HepG2 (cell line): Measurements from ENCODE around the gene EPHB4. TPM values are rescaled to one million over a fixed set of nuclear protein-coding genes. Genes with fewer than 3 reads are reported as not detected.

Experiments used
- ATAC-seq: fragments of 200-7000 bp; cut with Tn5 transposase; 3 replicates; pipeline ENCODE4 v1.9.1; 2020; ENCODE audit warnings: mild to moderate bottlenecking, moderate library complexity
- BruUV-seq: library from RNA; stranded (reverse); fragments of 400-500 nt; replicated peaks from 2 replicates; lab custom pipeline; 2021; lab: Mats Ljungman, UMichigan
- CTCF ChIA-PET: fragments of 300-600 bp; formaldehyde crosslinking; extraction: SDS; loops from one replicate; lab custom pipeline; 2021; ENCODE audit warnings: low total read pairs, inconsistent platforms, low intra/inter-chr PET ratio; lab: Yijun Ruan, JAX
- POLR2A ChIA-PET: fragments of 350-600 bp; sonication (Branson Sonifier 250); formaldehyde crosslinking; loops from one replicate; lab custom pipeline; 2020; ENCODE audit warnings: antibody characterized with exemption, inconsistent platforms; lab: Yijun Ruan, JAX
- DNase-seq: peaks from one replicate; pipeline ENCODE4 v3.0.0-alpha.2; 2015; ENCODE audit warnings: low spot score
- FAIRE-seq: peaks from 3 replicates; lab custom pipeline; 2011; peaks lifted over from hg19 to GRCh38; lab: Jason Lieb, UNC
- H2AFZ ChIP-seq: one replicate; pipeline ENCODE4 v1.6.1; 2011; ENCODE audit warnings: low read length, inconsistent platforms
- H3K27ac ChIP-seq: fragments of 300-600 bp; 3 replicates; pipeline ENCODE4 v1.8.0; 2011; ENCODE audit warnings: mixed run types, mild to moderate bottlenecking, mixed read lengths, low read length, inconsistent platforms; ENCODE audit not compliant: insufficient read depth; ENCODE audit errors: extremely low read length
- H3K27me3 ChIP-seq, 2 experiments: fragments of 200-600 bp in 1 of 2; 2 replicates in 1 of 2; 3 replicates in 1 of 2; pipeline versions ENCODE4 v1.6.0 to v1.8.0; 2011; ENCODE audit warnings: low read length in 2 of 2, mild to moderate bottlenecking in 2 of 2, moderate library complexity in 2 of 2, inconsistent platforms in 1 of 2; ENCODE audit not compliant: insufficient read depth in 2 of 2, control insufficient read depth in 1 of 2
- H3K36me3 ChIP-seq, 2 experiments: fragments of 200-600 bp in 1 of 2; replicated peaks in 1 of 2; 2 replicates in 1 of 2; 3 replicates in 1 of 2; pipeline versions ENCODE4 v1.5.1 to v1.8.0; 2011; ENCODE audit warnings: low read length in 2 of 2, inconsistent platforms in 1 of 2; ENCODE audit not compliant: insufficient read depth in 2 of 2, control insufficient read depth in 1 of 2
- H3K4me1 ChIP-seq: 2 replicates; pipeline ENCODE4 v1.5.1; 2012; ENCODE audit warnings: low read length, inconsistent platforms; ENCODE audit not compliant: insufficient read depth
- H3K4me2 ChIP-seq: 2 replicates; pipeline ENCODE4 v1.6.0; 2011; ENCODE audit warnings: low read depth, low read length, inconsistent platforms
- H3K4me3 ChIP-seq, 3 experiments: fragments of 200-600 bp in 1 of 3; sonication (generic), shearing (Covaris generic) in 1 of 3; replicated peaks in 1 of 3; 2 replicates each; pipeline ENCODE4 v1.5.1; 2011 to 2016; ENCODE audit warnings: low read length in 3 of 3, inconsistent platforms in 2 of 3, low read depth in 2 of 3, mild to moderate bottlenecking in 2 of 3, control low read depth in 1 of 3, mixed read lengths in 1 of 3; ENCODE audit not compliant: insufficient read depth in 1 of 3
- H3K79me2 ChIP-seq: one replicate; pipeline ENCODE4 v1.6.1; 2011; ENCODE audit warnings: low read length, inconsistent platforms; ENCODE audit not compliant: insufficient read depth
- H3K9ac ChIP-seq: 2 replicates; pipeline ENCODE4 v1.6.0; 2011; ENCODE audit warnings: mild to moderate bottlenecking, low read depth, low read length, inconsistent platforms; ENCODE audit not compliant: insufficient read depth
- H3K9me3 ChIP-seq: 2 replicates; pipeline ENCODE4 v1.5.1; 2012; ENCODE audit warnings: mild to moderate bottlenecking, low read length
- H4K20me1 ChIP-seq: 2 replicates; pipeline ENCODE4 v1.6.0; 2011; ENCODE audit warnings: inconsistent platforms, mild to moderate bottlenecking, low read length, moderate library complexity; ENCODE audit not compliant: insufficient read depth
- AGO2 ChIP-seq: fragments of 200-400 bp; formaldehyde crosslinking; optimal IDR thresholded peaks from 2 replicates; pipeline ENCODE3; 2017; ENCODE audit warnings: mild to moderate bottlenecking, low read depth, low read length, moderate library complexity
- ATF7 ChIP-seq, 2 experiments: fragments of 450-650 bp in 1 of 2; sonication (generic) in 1 of 2; formaldehyde crosslinking in 1 of 2; IDR thresholded peaks; 2 replicates each; pipeline versions ENCODE4 v1.4.0 to v1.6.1; 2016 to 2020; ENCODE audit warnings: antibody characterized with exemption in 1 of 2, mild to moderate bottlenecking in 1 of 2, missing genetic modification reagents in 1 of 2
- NR2F6 ChIP-seq, 2 experiments: IDR thresholded peaks; 2 replicates each; pipeline ENCODE4 v1.6.1; 2016; ENCODE audit warnings: antibody characterized with exemption in 1 of 2, mild to moderate bottlenecking in 1 of 2
- WGBS: methylation state at CpG from one replicate; pipeline ENCODE4 v1.1.6; 2017; ENCODE audit warnings: low lambda C conversion rate; 5-methylcytosine and 5-hydroxymethylcytosine counted together
- in situ Hi-C: cut with HindIII; loops from 2 replicates; pipeline ENCODE4 v1.10.0; 2017; ENCODE audit warnings: low pct_unique_long_range_greater_than_20kb; ENCODE audit not compliant: extremely low pct_ligation_motif_present
- intact Hi-C: fragments of 100-400 bp; cut with micrococcal nuclease; formaldehyde crosslinking; loops from one replicate; pipeline ENCODE4 v1.10.0; 2022; ENCODE audit not compliant: unreplicated experiment
- polyA plus RNA-seq, 8 experiments: library from polyadenylated mRNA; depleted of rRNA in 3 of 8; stranded (reverse) in 7 of 8; unstranded in 1 of 8; fragments of >200 nt; fragmentation: Illumina TruSeq in 4 of 8; extraction: Trizol in 4 of 8; gene quantifications; 2 replicates each; pipeline versions ENCODE4 v1.2.1 to v1.2.3, GENCODE V29; 2011 to 2016; ENCODE audit warnings: low read depth in 4 of 8, missing spikeins in 1 of 8, mixed read lengths in 1 of 8; ENCODE audit not compliant: insufficient read depth in 1 of 8
- total RNA-seq, 5 experiments: library from RNA; depleted of rRNA; stranded (reverse); fragments of >200 nt; fragmentation: Illumina TruSeq; extraction: Trizol; gene quantifications; 2 replicates each; pipeline ENCODE4 v1.2.3, GENCODE V29; 2016; ENCODE audit warnings: low read depth in 1 of 5
- TF ChIP-seq, protein P1 (sequence below), 2 experiments: sonication (generic) in 1 of 2; formaldehyde crosslinking in 1 of 2; IDR thresholded peaks; 2 replicates each; pipeline versions ENCODE4 v1.4.0 to v1.6.1; 2018 to 2020; ENCODE audit warnings: missing genetic modification reagents in 2 of 2, borderline replicate concordance in 1 of 2, low read depth in 1 of 2, mild to moderate bottlenecking in 1 of 2, missing biosample characterization in 1 of 2

Gene EPHB4
- total and polyA plus RNA-seq, 2 of the 13 experiments (the other 11 are each of a cell fraction or from before 2014, with no cell fraction given) = 61.4 to 69.6 TPM

DNA sequence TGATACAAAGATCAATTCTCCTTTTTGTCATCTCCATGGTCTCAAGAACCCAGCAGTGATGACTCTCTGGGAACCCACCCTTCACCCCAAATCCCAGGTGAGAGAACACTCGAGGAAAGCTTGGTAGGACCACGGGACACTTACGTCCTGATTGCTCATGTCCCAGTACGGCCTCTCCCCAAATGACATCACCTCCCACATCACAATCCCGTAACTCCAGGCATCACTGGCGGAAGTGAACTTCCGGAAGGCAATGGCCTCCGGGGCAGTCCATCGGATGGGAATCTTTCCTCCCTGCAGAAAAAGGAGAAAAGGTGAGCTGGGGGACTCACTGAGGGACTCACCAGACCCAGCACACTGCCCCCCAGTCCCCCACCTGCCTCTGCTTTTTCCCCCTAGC is 21.0 kb downstream of the EPHB4 start:
- H3K27me3 ChIP-seq = no peaks in the 10 kb centered on the region
- WGBS = 94% methylated on average over 9 of the region's 9 CpGs
- no peak overlapping the region for H2AFZ ChIP-seq
- peaks cover 51% of the 10 kb centered on the region for H3K4me1 ChIP-seq
- H4K20me1 ChIP-seq = no peaks in the 10 kb centered on the region; the same call in 1 of the 2 replicates
- H3K27ac ChIP-seq = no peak overlapping the region
- BruUV-seq = no TSS peak
- H3K4me2 ChIP-seq = no peak overlapping the region
- POLR2A ChIA-PET = interaction anchor here (1.1 to 1.9 kb wide), 2 partner anchors 8 to 46 kb away, joined by 4 to 5 read pairs; partner anchors contain the start of gene SLC12A9
- TF ChIP-seq, protein P1, sequence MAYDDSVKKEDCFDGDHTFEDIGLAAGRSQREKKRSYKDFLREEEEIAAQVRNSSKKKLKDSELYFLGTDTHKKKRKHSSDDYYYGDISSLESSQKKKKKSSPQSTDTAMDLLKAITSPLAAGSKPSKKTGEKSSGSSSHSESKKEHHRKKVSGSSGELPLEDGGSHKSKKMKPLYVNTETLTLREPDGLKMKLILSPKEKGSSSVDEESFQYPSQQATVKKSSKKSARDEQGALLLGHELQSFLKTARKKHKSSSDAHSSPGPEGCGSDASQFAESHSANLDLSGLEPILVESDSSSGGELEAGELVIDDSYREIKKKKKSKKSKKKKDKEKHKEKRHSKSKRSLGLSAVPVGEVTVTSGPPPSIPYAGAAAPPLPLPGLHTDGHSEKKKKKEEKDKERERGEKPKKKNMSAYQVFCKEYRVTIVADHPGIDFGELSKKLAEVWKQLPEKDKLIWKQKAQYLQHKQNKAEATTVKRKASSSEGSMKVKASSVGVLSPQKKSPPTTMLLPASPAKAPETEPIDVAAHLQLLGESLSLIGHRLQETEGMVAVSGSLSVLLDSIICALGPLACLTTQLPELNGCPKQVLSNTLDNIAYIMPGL (CRISPR knock-in tag; IDR thresholded peaks at IDR 0.05; ENCODE audit: borderline replicate concordance in 1 of 2, low read depth in 1 of 2) = no peak
- TF ChIP-seq ATF7 (IDR thresholded peaks at IDR 0.05) (0 out of 2 replicates have a peak, but pooled peaks have one; percentile 11), ATF7 (CRISPR knock-in tag; IDR thresholded peaks at IDR 0.05) (no peak)
- TF ChIP-seq, all 625 proteins: peak for 1
- CTCF ChIA-PET = no interaction called here
- DNase-seq = no peak
- Histone ChIP-seq H3K9ac (no peak overlapping the region), H3K36me3 (peaks cover 22 to 71% of the 10 kb centered on the region in 2 experiments), H3K79me2 (no peaks in the 10 kb centered on the region), H3K4me3 (no peak overlapping the region), H3K9me3 (no peaks in the 10 kb centered on the region)
- ATAC-seq = no peak
- no peak for FAIRE-seq
- intact Hi-C loops = no loop called here
- in situ Hi-C loops = no loop called here

DNA sequence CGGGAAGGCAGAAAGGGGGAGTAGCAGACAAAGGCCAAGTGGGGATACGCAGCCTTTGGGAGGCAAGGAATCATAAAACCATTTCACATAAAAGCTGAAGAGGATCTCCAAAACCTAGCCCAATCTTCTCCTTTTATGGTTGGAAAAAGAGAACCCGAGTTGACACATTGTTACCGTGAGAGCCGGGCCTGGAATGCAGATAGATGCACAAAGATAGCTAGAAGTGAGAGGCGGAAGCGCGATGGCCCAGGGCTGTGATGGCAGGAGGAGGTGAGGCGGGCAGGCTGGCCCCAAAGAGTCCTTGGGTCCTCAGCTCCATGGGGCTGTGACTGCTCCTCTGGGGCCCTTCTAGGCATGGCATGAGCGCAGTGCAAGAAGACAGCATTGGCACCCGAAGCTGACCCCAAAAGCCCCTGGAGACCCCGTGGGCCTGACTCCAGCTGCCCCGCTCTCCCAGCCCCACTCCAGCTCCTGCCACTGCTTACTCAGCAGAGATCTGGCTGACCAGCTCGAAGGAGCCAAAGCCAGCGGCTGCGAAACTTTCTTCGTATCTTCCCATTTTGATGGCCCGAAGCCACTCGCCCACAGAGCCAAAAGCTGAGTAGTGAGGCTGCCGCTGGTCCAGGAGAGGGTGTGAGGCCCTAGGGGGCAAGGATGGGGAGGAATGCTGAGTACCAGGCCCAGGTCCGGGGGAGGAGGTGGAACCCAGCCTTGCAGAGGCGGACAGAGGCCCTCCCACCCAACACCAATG is 22.5 kb downstream of the EPHB4 start:
- TF ChIP-seq NR2F6 (IDR thresholded peaks at IDR 0.05) = no peak
- TF ChIP-seq NR2F6 (CRISPR knock-in tag; IDR thresholded peaks at IDR 0.05) = no peak
- TF ChIP-seq AGO2 = peak; percentile 60
- Histone ChIP-seq H3K9ac (no peak overlapping the region), H2AFZ (no peak overlapping the region), H3K4me3 (no peak overlapping the region), H4K20me1 (no peaks in the 10 kb centered on the region; the same call in 1 of the 2 replicates), H3K4me1 (peaks cover 64% of the 10 kb centered on the region), H3K9me3 (no peaks in the 10 kb centered on the region), H3K36me3 (peaks cover 21 to 65% of the 10 kb centered on the region in 2 experiments), H3K4me2 (no peak overlapping the region), H3K79me2 (no peaks in the 10 kb centered on the region), H3K27me3 (no peaks in the 10 kb centered on the region), H3K27ac (no peak overlapping the region)
- ATAC-seq (no peak), FAIRE-seq (no peak), DNase-seq (no peak)
- 95% methylated on average over 18 of the region's 22 CpGs for WGBS
- BruUV-seq = no TSS peak
- ChIA-PET POLR2A (interaction anchor here (1.4 to 1.9 kb wide), 3 partner anchors 9 to 23 kb away, joined by 3 to 5 read pairs (median 4); partner anchors contain the start of gene EPHB4), CTCF (no interaction called here)
- intact Hi-C loops = no loop called here
- in situ Hi-C loops = no loop called here
